GM21367 (cell line): Measurements from ENCODE around the gene STOM.

Experiments used
- ATAC-seq: cut with Tn5 transposase; IDR thresholded peaks from one replicate; pipeline ENCODE4 v1.9.1; 2021; ENCODE audit not compliant: unreplicated experiment

STOM gene

DNA sequence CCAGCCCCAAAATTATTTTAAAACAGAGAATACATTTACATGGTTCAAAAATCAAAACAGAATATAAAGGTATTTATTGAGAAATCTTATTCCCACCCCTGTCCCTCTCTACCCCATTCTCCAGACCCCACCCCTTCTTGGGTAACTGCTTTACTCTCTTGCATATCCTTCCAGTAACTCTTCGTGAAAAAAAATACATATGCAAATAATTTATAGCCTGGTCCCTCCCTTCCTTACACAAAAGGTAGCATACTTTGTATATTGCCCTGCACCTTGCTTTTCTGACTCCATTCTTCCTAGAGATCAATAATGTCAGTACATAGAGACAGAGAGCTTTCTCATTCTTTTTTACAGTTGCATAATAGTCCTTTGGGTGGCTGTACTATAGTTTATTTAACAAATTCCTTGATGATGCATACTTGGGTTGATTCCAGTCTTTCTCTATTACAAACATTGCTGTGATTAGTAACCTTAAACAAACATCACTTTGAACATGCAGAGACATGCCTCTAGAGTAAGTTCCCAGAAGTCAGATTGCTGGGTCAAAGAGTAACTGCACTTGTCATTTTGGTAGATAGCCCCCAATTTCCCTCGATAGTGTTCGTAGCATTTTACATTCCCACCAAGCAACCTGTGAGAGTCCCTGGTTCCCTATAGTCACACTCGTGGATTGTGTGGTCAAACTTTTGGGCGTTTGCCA lies 47.9 kb downstream of the STOM start:
- no peak for ATAC-seq

DNA sequence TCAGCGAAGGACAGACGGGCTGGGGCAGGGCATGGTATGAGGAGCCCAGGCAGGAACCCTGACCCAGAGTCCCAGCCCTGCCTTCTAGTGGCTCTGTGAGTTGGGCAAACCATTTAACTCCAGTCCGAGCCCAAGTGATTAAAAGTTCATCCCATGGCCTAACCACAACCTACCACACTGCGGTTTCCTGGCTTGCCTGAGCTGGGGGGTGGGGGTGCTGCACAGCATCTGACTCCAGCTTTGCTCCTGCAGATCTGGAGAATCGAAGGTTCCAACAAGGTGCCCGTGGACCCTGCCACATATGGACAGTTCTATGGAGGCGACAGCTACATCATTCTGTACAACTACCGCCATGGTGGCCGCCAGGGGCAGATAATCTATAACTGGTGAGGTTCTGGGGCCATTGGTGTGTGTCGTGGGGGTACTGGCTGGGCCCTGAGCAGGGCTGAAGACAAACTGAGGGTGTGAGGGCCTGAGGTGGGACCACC lies 49.0 kb downstream of the STOM start:
- no peak for ATAC-seq

- no peak for ATAC-seq
Observed at GRCh38 chr9:121319383-121319780, 50.7 kb downstream of the STOM start.

GRCh38 chr9:121318631-121319382 lies 51.2 kb downstream of the STOM start:
- no peak for ATAC-seq

GRCh38 chr9:121317737-121318630 lies 52.1 kb downstream of the STOM start:
- no peak for ATAC-seq

DNA sequence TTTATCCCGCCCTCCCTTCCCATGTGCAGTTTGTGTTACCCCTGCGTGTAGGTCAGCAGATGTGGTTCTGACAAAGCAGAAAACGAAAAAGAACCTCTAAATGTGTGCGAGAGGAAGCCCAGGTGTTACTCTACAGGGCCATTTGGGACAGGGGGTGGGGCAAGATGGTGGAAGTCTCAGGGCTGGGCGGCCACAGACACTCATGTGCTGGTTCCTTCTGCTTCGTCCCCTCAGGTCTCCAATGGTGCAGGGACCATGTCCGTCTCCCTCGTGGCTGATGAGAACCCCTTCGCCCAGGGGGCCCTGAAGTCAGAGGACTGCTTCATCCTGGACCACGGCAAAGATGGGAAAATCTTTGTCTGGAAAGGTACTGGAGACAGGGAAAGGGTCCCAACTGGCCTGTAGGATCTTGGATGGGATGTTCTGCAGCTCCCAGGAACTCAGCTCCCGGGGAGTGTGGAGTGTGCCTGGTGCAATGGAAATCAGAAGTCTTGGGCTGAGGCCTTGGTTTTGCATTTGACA lies 53.1 kb downstream of the STOM start:
- no peak for ATAC-seq

DNA sequence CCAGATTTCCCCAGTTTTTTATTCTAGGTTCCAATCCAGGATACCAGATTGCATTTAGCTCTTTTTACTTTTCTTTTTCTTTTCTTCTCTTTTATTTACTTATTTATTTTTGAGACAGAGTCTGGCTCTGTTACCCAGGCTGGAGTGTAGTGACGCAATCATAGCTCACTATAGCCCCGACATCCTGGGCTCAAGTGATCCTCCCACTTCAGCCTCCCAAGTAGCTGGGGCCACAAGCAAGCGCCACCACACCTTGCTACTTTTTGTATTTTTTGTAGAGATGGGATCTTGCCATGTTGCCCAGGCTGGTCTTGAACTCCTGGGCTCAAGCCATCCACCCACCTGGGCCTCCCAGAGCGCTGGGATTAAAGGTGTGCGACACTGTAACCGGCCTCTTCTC lies 53.7 kb downstream of the STOM start:
- no peak for ATAC-seq

GRCh38 chr9:121313458-121314152 lies 56.4 kb downstream of the STOM start:
- ATAC-seq = no peak

GRCh38 chr9:121312169-121312568 lies 57.9 kb downstream of the STOM start:
- no peak for ATAC-seq

- no peak for ATAC-seq
Observed at GRCh38 chr9:121310571-121310970, 59.5 kb downstream of the STOM start.

DNA sequence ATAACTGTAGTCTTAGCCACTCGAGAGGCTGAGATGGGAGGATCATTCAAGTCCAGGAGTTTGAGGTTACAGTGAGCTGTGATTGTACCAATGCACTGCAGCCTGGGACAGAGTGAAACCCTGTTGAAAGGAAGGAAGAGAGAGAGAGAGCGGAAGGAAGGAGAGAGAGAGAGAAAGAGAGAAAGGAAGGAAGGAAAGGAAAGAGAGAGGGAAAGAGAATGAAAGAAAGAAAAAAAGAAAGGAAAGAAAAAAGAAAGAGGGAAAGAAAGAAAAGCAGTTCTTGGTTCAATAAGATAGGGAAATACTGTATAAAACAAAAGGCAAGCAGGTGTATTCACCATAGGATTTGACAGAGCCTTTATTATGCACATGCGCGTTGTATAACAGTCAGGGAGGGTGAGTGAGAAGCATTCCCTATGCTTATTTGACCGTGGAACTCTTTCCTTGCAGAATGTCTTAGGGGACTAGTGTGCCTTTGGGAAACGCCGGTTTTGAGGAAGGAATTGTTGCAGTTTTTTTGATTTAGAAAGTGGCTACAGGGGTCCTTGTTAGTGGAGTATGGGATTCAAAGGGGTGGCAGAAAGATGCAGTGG lies 60.1 kb downstream of the STOM start:
- ATAC-seq = no peak

- ATAC-seq = no peak
Observed at GRCh38 chr9:121309171-121309570, 60.9 kb downstream of the STOM start.

DNA sequence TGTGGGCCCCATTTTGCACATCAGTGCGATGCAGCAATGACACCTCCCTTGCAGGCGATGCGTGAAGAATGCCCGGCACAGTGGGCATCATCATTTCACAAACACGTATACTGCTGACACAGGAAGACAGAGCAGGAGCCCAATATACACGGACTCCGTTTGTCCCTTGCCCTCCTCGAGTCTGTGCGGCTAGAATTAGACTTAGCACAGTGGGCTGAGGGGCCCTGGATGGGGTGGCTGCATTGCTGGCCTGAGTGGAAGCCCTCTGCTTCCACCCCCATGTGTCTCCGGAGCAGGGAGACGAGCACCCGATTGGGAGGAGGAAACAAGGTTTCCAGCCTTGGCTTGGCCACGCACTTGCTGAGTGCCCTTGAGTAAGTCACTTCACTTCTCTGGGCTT lies 61.3 kb downstream of the STOM start:
- ATAC-seq = no peak

GRCh38 chr9:121307976-121308375 lies 62.1 kb downstream of the STOM start:
- ATAC-seq = no peak

GRCh38 chr9:121305269-121305994 lies 64.6 kb downstream of the STOM start:
- ATAC-seq = no peak

DNA sequence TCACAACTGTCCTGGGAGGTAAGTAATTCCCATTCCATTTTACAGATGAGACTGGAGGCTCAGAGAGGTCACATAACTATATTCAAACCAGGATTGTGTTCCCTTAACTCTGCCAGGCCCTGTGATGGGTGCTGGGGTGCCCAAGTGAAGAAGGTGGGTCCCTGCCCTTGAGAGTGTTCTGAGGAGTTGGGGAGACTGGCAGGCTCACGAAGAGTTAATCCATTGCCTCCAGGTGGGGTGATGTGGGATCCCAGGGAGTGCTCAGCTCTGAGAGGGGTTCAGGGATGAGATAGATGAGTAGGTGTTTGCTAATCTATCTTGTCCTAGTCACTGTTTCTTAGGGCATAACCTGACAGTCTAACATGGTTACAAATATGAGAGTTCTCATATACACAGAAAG lies 65.3 kb downstream of the STOM start:
- ATAC-seq = no peak

DNA sequence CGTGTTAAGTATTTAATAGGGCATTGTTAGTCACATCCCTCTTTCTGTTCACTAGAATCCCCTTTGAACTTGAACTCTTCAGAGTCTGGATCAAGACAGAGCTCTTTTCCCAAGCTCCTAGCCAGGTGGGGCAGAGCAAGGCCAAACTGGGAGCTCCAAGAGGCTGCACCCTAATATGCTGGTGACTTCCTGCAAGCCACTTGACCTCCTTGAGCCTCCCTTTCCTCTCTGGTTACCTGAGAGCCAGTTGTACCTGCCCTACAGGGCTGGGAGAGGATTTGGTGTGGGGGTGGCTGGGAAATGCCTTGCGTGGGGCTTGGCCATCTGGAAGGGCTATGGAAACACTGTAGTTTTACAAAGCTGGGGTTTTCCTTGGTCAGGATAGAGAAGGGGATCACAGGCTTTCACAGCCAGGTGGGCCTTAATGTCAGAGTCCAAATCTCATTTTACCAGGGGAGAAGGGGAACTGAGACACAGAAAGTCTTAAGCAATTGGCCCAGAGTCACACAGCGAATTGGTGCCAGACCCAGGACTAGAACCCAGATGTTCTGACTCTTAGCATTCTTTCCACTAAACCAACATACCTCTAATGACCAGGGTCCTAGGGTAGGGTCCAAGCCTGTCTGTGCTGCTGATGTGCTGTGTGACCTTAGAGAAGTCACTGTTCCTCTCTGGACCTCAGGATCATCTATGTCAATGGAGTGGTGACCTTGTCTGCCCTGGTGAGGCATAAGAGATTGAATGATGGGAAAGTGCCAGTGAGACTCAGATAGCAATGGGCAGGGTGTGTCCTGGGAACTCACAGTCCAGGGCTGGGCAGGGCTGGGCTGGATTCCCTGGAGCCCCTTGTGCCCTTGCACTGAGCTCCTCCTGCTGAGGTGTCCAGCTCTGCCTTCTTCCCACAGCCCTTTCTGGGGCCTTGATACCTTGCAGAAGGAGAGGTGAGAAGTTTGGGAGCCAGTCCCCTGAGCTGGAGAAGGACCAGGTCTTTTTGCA lies 66.3 kb downstream of the STOM start:
- no peak for ATAC-seq

GRCh38 chr9:121302786-121303185 lies 67.3 kb downstream of the STOM start:
- no peak for ATAC-seq
